SK-N-SH (cell line): Measurements from ENCODE around the gene ANGPTL8. TPM values are rescaled to one million over a fixed set of nuclear protein-coding genes. Genes with fewer than 3 reads are reported as not detected.

Source experiments
- CTCF ChIA-PET: fragments of 300-600, 350-600 bp; formaldehyde crosslinking; extraction: SDS; loops from one replicate; lab custom pipeline; 2021; lab: Yijun Ruan, JAX
- POLR2A ChIA-PET: fragments of 350-600 bp; sonication (Branson Sonifier 250); formaldehyde crosslinking; extraction: SDS; loops from one replicate; lab custom pipeline; 2020; ENCODE audit warnings: antibody characterized with exemption, inconsistent platforms; lab: Yijun Ruan, JAX
- DNase-seq: peaks from one replicate; pipeline ENCODE4 v3.0.0; 2012
- H2AFZ ChIP-seq: fragments of 200-600 bp; sonication (generic); 2 replicates; pipeline ENCODE4 v1.8.1; 2016; ENCODE audit warnings: antibody characterized with exemption, mild to moderate bottlenecking, low read depth
- H3F3A ChIP-seq: fragments of 200-600 bp; sonication (generic); replicated peaks from 2 replicates; pipeline ENCODE3; 2016; ENCODE audit warnings: antibody characterized with exemption, mild to moderate bottlenecking; ENCODE audit not compliant: insufficient read depth
- H3K27ac ChIP-seq, 2 experiments: fragments of 200-500 bp in 1 of 2; fragments of 200-600 bp in 1 of 2; sonication (Bioruptor generic) in 1 of 2; sonication (generic), shearing (Covaris generic) in 1 of 2; 2 replicates each; pipeline versions ENCODE4 v1.5.1 to v1.6.1; 2014 to 2016; ENCODE audit warnings: low read depth in 2 of 2, inconsistent platforms in 1 of 2, low read length in 1 of 2, mild to moderate bottlenecking in 1 of 2, mixed read lengths in 1 of 2
- H3K27me3 ChIP-seq: fragments of 200-600 bp; sonication (generic), shearing (Covaris generic); 2 replicates; pipeline ENCODE4 v1.6.1; 2016; ENCODE audit warnings: mixed run types; ENCODE audit not compliant: insufficient read depth
- H3K36me3 ChIP-seq, 2 experiments: fragments of 200-500 bp in 1 of 2; fragments of 200-600 bp in 1 of 2; sonication (Bioruptor generic) in 1 of 2; sonication (generic) in 1 of 2; replicated peaks in 1 of 2; 2 replicates each; pipeline versions ENCODE3 to v1.5.1; 2014 to 2016; ENCODE audit warnings: low read length in 1 of 2, mild to moderate bottlenecking in 1 of 2; ENCODE audit not compliant: insufficient read depth in 2 of 2, control insufficient read depth in 1 of 2
- H3K4me1 ChIP-seq, 2 experiments: fragments of 200-500 bp in 1 of 2; fragments of 200-600 bp in 1 of 2; sonication (Bioruptor generic) in 1 of 2; sonication (generic), shearing (Covaris generic) in 1 of 2; 2 replicates each; pipeline versions ENCODE4 v1.5.1 to v1.6.1; 2014 to 2016; ENCODE audit warnings: low read depth in 1 of 2, low read length in 1 of 2, mixed run types in 1 of 2; ENCODE audit not compliant: insufficient read depth in 2 of 2, control insufficient read depth in 1 of 2
- H3K4me2 ChIP-seq: fragments of 200-600 bp; sonication (generic), shearing (Covaris generic); 2 replicates; pipeline ENCODE4 v1.6.1; 2017; ENCODE audit warnings: mixed run types
- H3K4me3 ChIP-seq, 2 experiments: fragments of 200-500 bp in 1 of 2; fragments of 200-600 bp in 1 of 2; sonication (Bioruptor generic) in 1 of 2; sonication (generic), shearing (Covaris generic) in 1 of 2; 2 replicates each; pipeline versions ENCODE4 v1.5.1 to v1.8.1; 2014 to 2016; ENCODE audit warnings: low read depth in 2 of 2, inconsistent platforms in 1 of 2, low read length in 1 of 2, mild to moderate bottlenecking in 1 of 2, mixed read lengths in 1 of 2, moderate library complexity in 1 of 2
- H3K79me2 ChIP-seq: fragments of 200-600 bp; sonication (generic); 2 replicates; pipeline ENCODE4 v1.8.1; 2017; ENCODE audit warnings: mild to moderate bottlenecking; ENCODE audit not compliant: insufficient read depth
- H3K9ac ChIP-seq: fragments of 200-600 bp; sonication (generic); 2 replicates; pipeline ENCODE4 v1.6.1; 2017; ENCODE audit warnings: mixed run types
- H3K9me2 ChIP-seq: fragments of 200-600 bp; sonication (generic); 2 replicates; pipeline ENCODE4 v1.6.1; 2017; ENCODE audit warnings: mixed run types
- H3K9me3 ChIP-seq: fragments of 200-600 bp; sonication (generic); 2 replicates; pipeline ENCODE4 v1.6.1; 2017; ENCODE audit warnings: mixed run types, mild to moderate bottlenecking, moderate library complexity
- H4K20me1 ChIP-seq: fragments of 200-600 bp; sonication (generic); 2 replicates; pipeline ENCODE4 v1.6.1; 2017; ENCODE audit warnings: mild to moderate bottlenecking, mixed run types; ENCODE audit not compliant: insufficient read depth
- FOXJ3 ChIP-seq: sonication (generic); formaldehyde crosslinking; IDR thresholded peaks from 2 replicates; pipeline ENCODE4 v1.5.1; 2020; ENCODE audit warnings: mild to moderate bottlenecking, missing genetic modification reagents
- GATA2 ChIP-seq: sonication (generic); formaldehyde crosslinking; IDR thresholded peaks from 2 replicates; pipeline ENCODE4 v1.5.0; 2020; ENCODE audit warnings: mild to moderate bottlenecking, missing genetic modification reagents
- IRF3 ChIP-seq: fragments of 150-350 bp; IDR thresholded peaks from 2 replicates; pipeline ENCODE4 v1.6.1; 2016; ENCODE audit warnings: mild to moderate bottlenecking, low read depth, low read length
- MAX ChIP-seq: IDR thresholded peaks from 2 replicates; pipeline ENCODE4 v1.4.0; 2012; ENCODE audit warnings: low read depth
- MXI1 ChIP-seq: IDR thresholded peaks from 2 replicates; pipeline ENCODE4 v1.6.1; 2012; ENCODE audit warnings: mild to moderate bottlenecking, low read depth, low read length, improper control_type of control experiment
- NFIC ChIP-seq: IDR thresholded peaks from 2 replicates; pipeline ENCODE4 v1.4.0; 2012; ENCODE audit warnings: borderline replicate concordance
- POLR2AphosphoS5 ChIP-seq: IDR thresholded peaks from 2 replicates; pipeline ENCODE4 v1.6.1; 2012; ENCODE audit warnings: low read depth, low read length
- RAD21 ChIP-seq: IDR thresholded peaks from 2 replicates; pipeline ENCODE4 v1.6.1; 2012; ENCODE audit warnings: mild to moderate bottlenecking, low read length
- RCOR1 ChIP-seq: fragments of 150-350 bp; IDR thresholded peaks from 2 replicates; pipeline ENCODE4 v1.6.1; 2017; ENCODE audit warnings: antibody characterized with exemption, low read length
- RFX5 ChIP-seq: IDR thresholded peaks from 2 replicates; pipeline ENCODE4 v1.6.1; 2012; ENCODE audit warnings: mild to moderate bottlenecking, improper control_type of control experiment, low read length
- ZBTB33 ChIP-seq: IDR thresholded peaks from 2 replicates; pipeline ENCODE4 v1.4.0; 2012; ENCODE audit warnings: low read depth, borderline replicate concordance
- WGBS: methylation state at CpG from one replicate; pipeline ENCODE4 v1.1.6; 2017; ENCODE audit warnings: low lambda C conversion rate; 5-methylcytosine and 5-hydroxymethylcytosine counted together
- polyA plus RNA-seq, 3 experiments: library from polyadenylated mRNA; depleted of rRNA; stranded (reverse); fragments of >200 nt; gene quantifications; 2 replicates each; pipeline ENCODE4 v1.2.3, GENCODE V29; 2012
- TF ChIP-seq, protein P1 (sequence below): IDR thresholded peaks from 2 replicates; pipeline ENCODE4 v1.4.0; 2012; ENCODE audit warnings: low read depth, borderline replicate concordance

ANGPTL8 gene
- polyA plus RNA-seq, 1 of the 3 experiments (the other 2 are of a cell fraction), result 0.21 TPM

DNA sequence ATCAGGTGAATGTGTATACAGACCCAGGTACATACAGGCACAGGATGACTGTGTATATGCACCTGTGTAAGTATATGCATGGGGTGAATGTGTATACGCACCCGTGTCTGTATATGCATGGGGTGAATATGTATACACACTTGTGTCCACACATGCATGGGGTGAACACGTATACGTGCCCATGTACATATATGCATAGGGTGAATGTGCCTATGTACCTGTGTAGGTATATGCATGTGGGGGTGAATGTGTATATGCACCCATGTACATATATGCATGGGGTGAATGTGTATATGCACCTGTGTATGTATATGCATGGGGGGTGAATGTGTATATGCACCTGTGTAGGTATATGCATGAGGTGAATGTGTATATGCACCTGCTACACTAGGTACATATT is 6.9 kb upstream of the ANGPTL8 start:
- H2AFZ ChIP-seq, result no peak overlapping the region
- DNase-seq, result no peak
- no peaks in the 10 kb centered on the region for H3K79me2 ChIP-seq
- H3K9me2 ChIP-seq, result no peaks in the 10 kb centered on the region
- no peak overlapping the region for H3K4me2 ChIP-seq
- no peaks in the 10 kb centered on the region for H3K9me3 ChIP-seq
- no peak overlapping the region for H3K9ac ChIP-seq
- H3K36me3 ChIP-seq, result peaks cover 0 to 11% of the 10 kb centered on the region in 2 experiments
- no peak overlapping the region for H3K27ac ChIP-seq
- CTCF ChIA-PET, result interaction anchor here (0.6 to 1.9 kb wide), 2 partner anchors 11 to 250 kb away, joined by 3 to 6 read pairs; no protein-coding TSS in a partner anchor
- H3F3A ChIP-seq, result no peaks in the 10 kb centered on the region
- H3K4me1 ChIP-seq, result no peaks in the 10 kb centered on the region
- 94% methylated on average over 4 of the region's 4 CpGs for WGBS
- TF ChIP-seq RCOR1 (no peak), POLR2AphosphoS5 (no peak), RFX5 (no peak), MXI1 (no peak)
- TF ChIP-seq, protein P1, sequence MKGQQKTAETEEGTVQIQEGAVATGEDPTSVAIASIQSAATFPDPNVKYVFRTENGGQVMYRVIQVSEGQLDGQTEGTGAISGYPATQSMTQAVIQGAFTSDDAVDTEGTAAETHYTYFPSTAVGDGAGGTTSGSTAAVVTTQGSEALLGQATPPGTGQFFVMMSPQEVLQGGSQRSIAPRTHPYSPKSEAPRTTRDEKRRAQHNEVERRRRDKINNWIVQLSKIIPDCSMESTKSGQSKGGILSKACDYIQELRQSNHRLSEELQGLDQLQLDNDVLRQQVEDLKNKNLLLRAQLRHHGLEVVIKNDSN, result no peak
- H3K4me3 ChIP-seq, result no peak overlapping the region
- no peaks in the 10 kb centered on the region for H3K27me3 ChIP-seq
- no peaks in the 10 kb centered on the region for H4K20me1 ChIP-seq
- POLR2A ChIA-PET, result no interaction called here

DNA sequence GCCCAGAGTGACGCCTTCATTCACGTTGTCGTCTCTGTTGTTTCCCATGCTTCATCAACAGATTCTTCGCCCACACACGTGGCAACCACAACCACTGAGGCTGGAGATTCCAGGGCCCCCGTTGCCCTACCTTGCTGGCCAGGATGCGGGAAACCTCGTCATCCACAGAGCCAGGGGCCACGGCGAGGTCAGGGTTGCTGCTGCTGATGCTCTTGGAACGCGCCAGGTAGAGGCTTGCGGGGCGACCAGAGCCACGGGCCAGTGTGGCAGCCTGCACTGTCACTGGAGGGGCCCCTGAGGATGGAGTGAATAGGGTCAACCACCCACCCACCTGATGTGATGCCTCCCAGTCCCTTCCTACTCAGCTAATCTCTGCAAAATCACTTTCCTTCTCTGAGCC is 6.3 kb upstream of the ANGPTL8 start:
- CTCF ChIA-PET, result interaction anchor here (0.6 to 1.9 kb wide), 3 partner anchors 11 to 250 kb away, joined by 3 to 6 read pairs (median 4); no protein-coding TSS in a partner anchor
- Histone ChIP-seq H3K4me2 (no peak overlapping the region), H3K79me2 (no peaks in the 10 kb centered on the region), H3K4me3 (no peak overlapping the region), H3K9me3 (no peaks in the 10 kb centered on the region), H3K36me3 (peaks cover 0 to 11% of the 10 kb centered on the region in 2 experiments), H3K9me2 (no peaks in the 10 kb centered on the region), H3K27ac (no peak overlapping the region), H2AFZ (no peak overlapping the region), H3K9ac (no peak overlapping the region), H3K4me1 (no peaks in the 10 kb centered on the region), H4K20me1 (no peaks in the 10 kb centered on the region), H3K27me3 (no peaks in the 10 kb centered on the region), H3F3A (no peaks in the 10 kb centered on the region)
- TF ChIP-seq IRF3, result no peak
- TF ChIP-seq POLR2AphosphoS5, result no peak
- no peak for TF ChIP-seq FOXJ3 (CRISPR knock-in tag)
- no peak for TF ChIP-seq MAX
- TF ChIP-seq ZBTB33, result no peak
- TF ChIP-seq GATA2 (CRISPR knock-in tag), result no peak
- TF ChIP-seq RAD21, result no peak
- no peak for TF ChIP-seq NFIC
- POLR2A ChIA-PET, result no interaction called here
- DNase-seq, result no peak
- 84% methylated on average over 10 of the region's 15 CpGs for WGBS
